HepG2 (cell line): ENCODE data around the gene ELP6. TPM values are rescaled to one million over a fixed set of nuclear protein-coding genes. Genes with fewer than 3 reads are reported as not detected.
A peak's percentile ranks its signal among the peaks of the same experiment; 100 is the strongest.

ENCODE experiments used
- CSRNP1 ChIP-seq: sonication (generic); formaldehyde crosslinking; IDR thresholded peaks from 2 replicates; pipeline ENCODE4 v1.8.1; 2023; ENCODE audit warnings: mild to moderate bottlenecking, missing genetic modification reagents
- ELF3 ChIP-seq: IDR thresholded peaks from 2 replicates; pipeline ENCODE4 v1.6.1; 2016; ENCODE audit warnings: missing genetic modification reagents, missing compliant biosample characterization
- GLI4 ChIP-seq: sonication (generic); formaldehyde crosslinking; IDR thresholded peaks from 2 replicates; pipeline ENCODE4 v1.5.1; 2020; ENCODE audit warnings: missing genetic modification reagents, mild to moderate bottlenecking, moderate library complexity, borderline replicate concordance
- HIVEP1 ChIP-seq: sonication (generic); formaldehyde crosslinking; IDR thresholded peaks from 2 replicates; pipeline ENCODE4 v1.4.0; 2020; ENCODE audit warnings: mild to moderate bottlenecking, missing genetic modification reagents
- HNF4A ChIP-seq: sonication (generic); formaldehyde crosslinking; IDR thresholded peaks from 2 replicates; pipeline ENCODE4 v1.4.0; 2020; ENCODE audit warnings: missing genetic modification reagents
- HOXA9 ChIP-seq: sonication (generic); formaldehyde crosslinking; IDR thresholded peaks from 2 replicates; pipeline ENCODE4 v1.8.1; 2022; ENCODE audit warnings: missing genetic modification reagents, mild to moderate bottlenecking, moderate library complexity, borderline replicate concordance
- IRF9 ChIP-seq: sonication (generic); formaldehyde crosslinking; IDR thresholded peaks from 2 replicates; pipeline ENCODE4 v1.8.0; 2022; ENCODE audit warnings: missing genetic modification reagents, mild to moderate bottlenecking, borderline replicate concordance
- NFE2L1 ChIP-seq: sonication (generic); formaldehyde crosslinking; IDR thresholded peaks from 2 replicates; pipeline ENCODE4 v1.4.0; 2020; ENCODE audit warnings: missing genetic modification reagents, mild to moderate bottlenecking, borderline replicate concordance
- NFYB ChIP-seq: sonication (generic); formaldehyde crosslinking; IDR thresholded peaks from 2 replicates; pipeline ENCODE4 v1.4.0; 2020; ENCODE audit warnings: missing genetic modification reagents
- RXRA ChIP-seq: sonication (generic); formaldehyde crosslinking; IDR thresholded peaks from 2 replicates; pipeline ENCODE4 v1.5.1; 2020; ENCODE audit warnings: missing genetic modification reagents
- RXRB ChIP-seq: IDR thresholded peaks from 2 replicates; pipeline ENCODE4 v1.6.1; 2016; ENCODE audit warnings: borderline replicate concordance, missing genetic modification reagents, missing compliant biosample characterization
- ZNF101 ChIP-seq: sonication (generic); formaldehyde crosslinking; IDR thresholded peaks from 2 replicates; pipeline ENCODE4 v1.4.0; 2020; ENCODE audit warnings: mild to moderate bottlenecking, low read depth, missing genetic modification reagents, borderline replicate concordance
- ZNF280B ChIP-seq: sonication (generic); formaldehyde crosslinking; IDR thresholded peaks from 2 replicates; pipeline ENCODE4 v1.5.0; 2020; ENCODE audit warnings: missing genetic modification reagents, mild to moderate bottlenecking, borderline replicate concordance
- ZNF3 ChIP-seq: IDR thresholded peaks from 2 replicates; pipeline ENCODE4 v1.7.0; 2017; ENCODE audit warnings: inconsistent platforms
- ZNF34 ChIP-seq: sonication (generic); formaldehyde crosslinking; IDR thresholded peaks from 2 replicates; pipeline ENCODE4 v1.4.0; 2020; ENCODE audit warnings: mild to moderate bottlenecking, missing genetic modification reagents, borderline replicate concordance
- ZNF343 ChIP-seq: sonication (generic); formaldehyde crosslinking; IDR thresholded peaks from 2 replicates; pipeline ENCODE4 v1.4.0; 2020; ENCODE audit warnings: mild to moderate bottlenecking, missing genetic modification reagents
- ZNF563 ChIP-seq: sonication (generic); formaldehyde crosslinking; IDR thresholded peaks from 2 replicates; pipeline ENCODE4 v1.8.0; 2022; ENCODE audit warnings: mild to moderate bottlenecking, moderate library complexity, missing genetic modification reagents
- ZNF619 ChIP-seq: sonication (generic); formaldehyde crosslinking; IDR thresholded peaks from 2 replicates; pipeline ENCODE4 v1.4.0; 2020; ENCODE audit warnings: mild to moderate bottlenecking, missing genetic modification reagents
- ZNF709 ChIP-seq: sonication (generic); formaldehyde crosslinking; IDR thresholded peaks from 2 replicates; pipeline ENCODE4 v1.5.0; 2020; ENCODE audit warnings: mild to moderate bottlenecking, missing genetic modification reagents
- ZNF788 ChIP-seq: sonication (generic); formaldehyde crosslinking; IDR thresholded peaks from 2 replicates; pipeline ENCODE4 v1.5.0; 2020; ENCODE audit warnings: mild to moderate bottlenecking, missing genetic modification reagents, borderline replicate concordance
- ZNF800 ChIP-seq: sonication (generic); formaldehyde crosslinking; IDR thresholded peaks from 2 replicates; pipeline ENCODE4 v1.4.0; 2020; ENCODE audit warnings: missing genetic modification reagents
- ZSCAN5A ChIP-seq: sonication (generic); formaldehyde crosslinking; IDR thresholded peaks from 2 replicates; pipeline ENCODE4 v1.8.0; 2022; ENCODE audit warnings: mild to moderate bottlenecking, missing genetic modification reagents, borderline replicate concordance
- polyA plus RNA-seq, 8 experiments: library from polyadenylated mRNA; depleted of rRNA in 3 of 8; stranded (reverse) in 7 of 8; unstranded in 1 of 8; fragments of >200 nt; fragmentation: Illumina TruSeq in 4 of 8; extraction: Trizol in 4 of 8; gene quantifications; 2 replicates each; pipeline versions ENCODE4 v1.2.1 to v1.2.3, GENCODE V29; 2011 to 2016; ENCODE audit warnings: low read depth in 4 of 8, missing spikeins in 1 of 8, mixed read lengths in 1 of 8; ENCODE audit not compliant: insufficient read depth in 1 of 8
- total RNA-seq, 5 experiments: library from RNA; depleted of rRNA; stranded (reverse); fragments of >200 nt; fragmentation: Illumina TruSeq; extraction: Trizol; gene quantifications; 2 replicates each; pipeline ENCODE4 v1.2.3, GENCODE V29; 2016; ENCODE audit warnings: low read depth in 1 of 5

ELP6 gene
- total and polyA plus RNA-seq, 2 of the 13 experiments (the other 11 are each of a cell fraction or from before 2014, with no cell fraction given) = 45.0 to 49.3 TPM

- TF ChIP-seq CSRNP1 (CRISPR knock-in tag) (no peak), ZNF619 (CRISPR knock-in tag) (no peak), ZNF34 (CRISPR knock-in tag) (no peak), ZNF800 (CRISPR knock-in tag) (no peak), RXRA (CRISPR knock-in tag) (peak; percentile 50; the same call in 1 of the 2 replicates), ZNF101 (CRISPR knock-in tag) (no peak), ZNF563 (CRISPR knock-in tag) (0 out of 2 replicates have a peak, but pooled peaks have one; percentile 30), RXRB (CRISPR knock-in tag) (no peak), ZNF3 (CRISPR knock-in tag) (no peak), HIVEP1 (CRISPR knock-in tag) (no peak), GLI4 (no peak), ZNF280B (CRISPR knock-in tag) (0 out of 2 replicates have a peak, but pooled peaks have one; percentile 20), ZNF788 (CRISPR knock-in tag) (no peak), ZSCAN5A (CRISPR knock-in tag) (no peak), HOXA9 (CRISPR knock-in tag) (no peak), NFE2L1 (CRISPR knock-in tag) (no peak), ZNF709 (no peak), IRF9 (CRISPR knock-in tag) (no peak), NFYB (no peak), ELF3 (0 out of 2 replicates have a peak, but pooled peaks have one; percentile 10), HNF4A (CRISPR knock-in tag) (peak; percentile 33; the same call in 1 of the 2 replicates), ZNF343 (CRISPR knock-in tag) (no peak)
Observed at GRCh38 chr3:47542471-47543173, 29.1 kb upstream of the ELP6 start (continued).
